ENCODE measurements around the gene SASH1. TPM values are rescaled to one million over a fixed set of nuclear protein-coding genes. Genes with fewer than 3 reads are reported as not detected.

Gene SASH1
- total RNA-seq, 1 donor from 2014 or later, result 15.5 TPM

- Histone ChIP-seq H3K4me1 (ENCODE audit: insufficient read depth, low read length) (peaks cover 22% of the 10 kb centered on the region), H3K27ac (ENCODE audit: low read depth, low read length) (peak overlapping the region; percentile 84), H3K9ac (ENCODE audit: low read length) (peak overlapping the region; percentile 90), H3K27me3 (ENCODE audit: insufficient read depth, low read length) (no peaks in the 10 kb centered on the region), H4K20me1 (ENCODE audit: insufficient read depth, low read length) (no peaks in the 10 kb centered on the region), H3K9me3 (ENCODE audit: insufficient read depth, low read depth, low read length) (no peaks in the 10 kb centered on the region), H3K36me3 (ENCODE audit: insufficient read depth, low read length) (no peaks in the 10 kb centered on the region), H2AFZ (ENCODE audit: low read depth, low read length) (no peak overlapping the region), H3K4me2 (ENCODE audit: low read length) (peak overlapping the region; percentile 89), H3K79me2 (ENCODE audit: insufficient read depth, low read length) (peaks cover 6% of the 10 kb centered on the region), H3K4me3 (ENCODE audit: insufficient read depth, low read depth, low read length) (no peak overlapping the region)
- H3K27ac Mint-ChIP-seq (ENCODE audit: unreplicated experiment), result peak overlapping the region; percentile 16
- H3K27me3 Mint-ChIP-seq (ENCODE audit: low read depth, unreplicated experiment), result no peaks in the 10 kb centered on the region
- H3K9me3 Mint-ChIP-seq (ENCODE audit: unreplicated experiment), result no peaks in the 10 kb centered on the region
- peak overlapping the region; percentile 84 for H3K4me3 Mint-ChIP-seq (ENCODE audit: unreplicated experiment)
- no peak for FAIRE-seq
- H3K4me1 Mint-ChIP-seq (ENCODE audit: low read depth, unreplicated experiment), result peaks cover 19% of the 10 kb centered on the region
- peak; percentile 39 for DNase-seq (ENCODE audit: low read depth)
- TF ChIP-seq CTCF (IDR thresholded peaks at IDR 0.05; ENCODE audit: insufficient read depth, low read depth, low read length), result no peak
- no peak for TF ChIP-seq EZH2 (IDR thresholded peaks at IDR 0.05; ENCODE audit: insufficient read depth, low read length)
- peaks cover 2% of the 10 kb centered on the region for H3K36me3 Mint-ChIP-seq (ENCODE audit: low read depth, unreplicated experiment)
Measured at GRCh38 chr6:148507774-148508173, 165.1 kb downstream of the SASH1 start.

- no peaks in the 10 kb centered on the region for H3K27me3 ChIP-seq (ENCODE audit: insufficient read depth, low read length)
- no peaks in the 10 kb centered on the region for H3K9me3 ChIP-seq (ENCODE audit: insufficient read depth, low read depth, low read length)
- H3K9ac ChIP-seq (ENCODE audit: low read length), result peak overlapping the region; percentile 90
- peaks cover 2% of the 10 kb centered on the region for H3K36me3 Mint-ChIP-seq (ENCODE audit: low read depth, unreplicated experiment)
- H3K4me1 Mint-ChIP-seq (ENCODE audit: low read depth, unreplicated experiment), result peaks cover 24% of the 10 kb centered on the region
- FAIRE-seq, result peak; percentile 47
- peak overlapping the region; percentile 84 for H3K4me3 Mint-ChIP-seq (ENCODE audit: unreplicated experiment)
- peak; percentile 83 for DNase-seq (ENCODE audit: low read depth)
- no peaks in the 10 kb centered on the region for H4K20me1 ChIP-seq (ENCODE audit: insufficient read depth, low read length)
- H3K27ac Mint-ChIP-seq (ENCODE audit: unreplicated experiment), result peak overlapping the region; percentile 96
- H2AFZ ChIP-seq (ENCODE audit: low read depth, low read length), result peak overlapping the region; percentile 22
- H3K27ac ChIP-seq (ENCODE audit: low read depth, low read length), result peak overlapping the region; percentile 84
- H3K4me1 ChIP-seq (ENCODE audit: insufficient read depth, low read length), result peaks cover 22% of the 10 kb centered on the region
- peak overlapping the region; percentile 89 for H3K4me2 ChIP-seq (ENCODE audit: low read length)
- no peaks in the 10 kb centered on the region for H3K27me3 Mint-ChIP-seq (ENCODE audit: low read depth, unreplicated experiment)
- no peaks in the 10 kb centered on the region for H3K36me3 ChIP-seq (ENCODE audit: insufficient read depth, low read length)
- TF ChIP-seq EZH2 (IDR thresholded peaks at IDR 0.05; ENCODE audit: insufficient read depth, low read length) (no peak), CTCF (IDR thresholded peaks at IDR 0.05; ENCODE audit: insufficient read depth, low read depth, low read length) (peak; percentile 11)
- H3K4me3 ChIP-seq (ENCODE audit: insufficient read depth, low read depth, low read length), result peak overlapping the region; percentile 79
- H3K79me2 ChIP-seq (ENCODE audit: insufficient read depth, low read length), result peaks cover 6% of the 10 kb centered on the region
- H3K9me3 Mint-ChIP-seq (ENCODE audit: unreplicated experiment), result no peaks in the 10 kb centered on the region
Measured at GRCh38 chr6:148508401-148509041, 165.9 kb downstream of the SASH1 start.

Data from astrocyte (in vitro differentiated cells and primary cell).